H1 (cell line): Measurements from ENCODE around the gene FRMD5. TPM values are rescaled to one million over a fixed set of nuclear protein-coding genes. Genes with fewer than 3 reads are reported as not detected.

ENCODE experiments used
- CTCF ChIA-PET: fragments of 300-600 bp; sonication (Branson Sonifier 250); formaldehyde crosslinking; loops from one replicate; lab custom pipeline; 2021; ENCODE audit not compliant: partially characterized antibody; lab: Charles Lee
- POLR2A ChIA-PET: fragments of 300-600 bp; sonication (Branson Sonifier 250); formaldehyde crosslinking; loops from one replicate; lab custom pipeline; 2021; ENCODE audit warnings: inconsistent platforms; ENCODE audit not compliant: partially characterized antibody; lab: Charles Lee
- DNase-seq, 2 experiments: peaks; one replicate each; pipeline versions ENCODE4 v3.0.0 to v3.0.0-alpha.2; 2010 to 2022; ENCODE audit warnings: low spot score in 2 of 2, low read depth in 1 of 2, mixed read lengths in 1 of 2
- FAIRE-seq: peaks from 2 replicates; lab custom pipeline; 2011; peaks lifted over from hg19 to GRCh38; lab: Jason Lieb, UNC
- H2AFZ ChIP-seq: 2 replicates; pipeline ENCODE4 v1.8.1; 2012; ENCODE audit warnings: low read length, inconsistent platforms
- H2AK5ac ChIP-seq: 2 replicates; pipeline ENCODE4 v1.6.1; 2013; ENCODE audit warnings: low read depth, low read length
- H2BK120ac ChIP-seq: replicated peaks from 2 replicates; pipeline ENCODE3; 2013; ENCODE audit warnings: low read depth, low read length, inconsistent platforms
- H2BK12ac ChIP-seq: 2 replicates; pipeline ENCODE4 v1.6.1; 2013; ENCODE audit warnings: low read depth, low read length
- H2BK15ac ChIP-seq: 2 replicates; pipeline ENCODE4 v1.6.1; 2013; ENCODE audit warnings: low read length
- H2BK20ac ChIP-seq: 2 replicates; pipeline ENCODE4 v1.6.1; 2013; ENCODE audit warnings: low read length
- H2BK5ac ChIP-seq: 2 replicates; pipeline ENCODE4 v1.6.1; 2013; ENCODE audit warnings: low read depth, low read length
- H3K14ac ChIP-seq: 2 replicates; pipeline ENCODE4 v1.6.1; 2013; ENCODE audit warnings: inconsistent platforms; ENCODE audit not compliant: insufficient read length
- H3K18ac ChIP-seq: 2 replicates; pipeline ENCODE4 v1.6.1; 2013; ENCODE audit warnings: low read length; ENCODE audit errors: extremely low read depth
- H3K23ac ChIP-seq: 2 replicates; pipeline ENCODE4 v1.6.1; 2013; ENCODE audit warnings: inconsistent platforms; ENCODE audit not compliant: insufficient read length
- H3K23me2 ChIP-seq: 2 replicates; pipeline ENCODE4 v1.6.1; 2013; ENCODE audit warnings: low read depth, low read length
- H3K27ac ChIP-seq: 2 replicates; pipeline ENCODE4 v1.6.1; 2011; ENCODE audit warnings: low read depth, low read length, inconsistent platforms
- H3K27me3 ChIP-seq, 4 experiments: replicated peaks in 1 of 4; 1 replicate in 1 of 4; 2 replicates in 3 of 4; pipeline versions ENCODE4 v1.6.1 to v1.8.1; 2011 to 2013; ENCODE audit warnings: low read length in 3 of 4, mild to moderate bottlenecking in 3 of 4, inconsistent platforms in 2 of 4, mixed read lengths in 2 of 4, moderate library complexity in 1 of 4; ENCODE audit not compliant: control insufficient read depth in 3 of 4, insufficient read depth in 3 of 4; ENCODE audit errors: extremely low read depth in 1 of 4
- H3K36me3 ChIP-seq, 4 experiments: 2 replicates each; pipeline versions ENCODE4 v1.6.1 to v1.8.1; 2011 to 2013; ENCODE audit warnings: mild to moderate bottlenecking in 4 of 4, low read length in 3 of 4, moderate library complexity in 2 of 4, control low read depth in 1 of 4, inconsistent platforms in 1 of 4; ENCODE audit not compliant: insufficient read depth in 4 of 4, control insufficient read depth in 2 of 4
- H3K4ac ChIP-seq: replicated peaks from 2 replicates; pipeline ENCODE3; 2013; ENCODE audit warnings: low read length, low read depth, mixed read lengths, inconsistent platforms; ENCODE audit not compliant: insufficient read length
- H3K4me1 ChIP-seq, 4 experiments: replicated peaks in 1 of 4; 1 replicate in 1 of 4; 2 replicates in 3 of 4; pipeline versions ENCODE4 v1.6.1 to v1.8.1; 2011 to 2013; ENCODE audit warnings: low read length in 3 of 4, inconsistent platforms in 2 of 4, mixed read lengths in 1 of 4; ENCODE audit not compliant: insufficient read depth in 4 of 4, control insufficient read depth in 3 of 4
- H3K4me2 ChIP-seq, 2 experiments: 2 replicates each; pipeline versions ENCODE4 v1.6.1 to v1.8.1; 2011 to 2013; ENCODE audit warnings: low read depth in 2 of 2, low read length in 2 of 2, control low read depth in 1 of 2, inconsistent platforms in 1 of 2, mild to moderate bottlenecking in 1 of 2; ENCODE audit not compliant: insufficient read depth in 1 of 2
- H3K4me3 ChIP-seq, 4 experiments: fragments of 200-600, 300-600 bp in 1 of 4; sonication (generic), shearing (Covaris generic), sonication (Bioruptor Twin) in 1 of 4; 2 replicates each; pipeline versions ENCODE4 v1.5.1 to v1.8.1; 2011 to 2016; ENCODE audit warnings: low read length in 4 of 4, low read depth in 3 of 4, control low read depth in 2 of 4, inconsistent platforms in 2 of 4, mild to moderate bottlenecking in 2 of 4, mixed read lengths in 1 of 4, moderate library complexity in 1 of 4; ENCODE audit not compliant: insufficient read depth in 2 of 4; ENCODE audit errors: extremely low read depth in 1 of 4
- H3K56ac ChIP-seq: replicated peaks from 2 replicates; pipeline ENCODE3; 2013; ENCODE audit warnings: low read depth, mild to moderate bottlenecking, mixed read lengths, low read length, inconsistent platforms; ENCODE audit not compliant: insufficient read length
- H3K79me1 ChIP-seq: 2 replicates; pipeline ENCODE4 v1.6.1; 2013; ENCODE audit warnings: low read depth, low read length, control low read depth
- H3K79me2 ChIP-seq, 2 experiments: 2 replicates each; pipeline versions ENCODE4 v1.6.1 to v1.8.1; 2012 to 2013; ENCODE audit warnings: low read length in 2 of 2, mild to moderate bottlenecking in 2 of 2, inconsistent platforms in 1 of 2; ENCODE audit not compliant: insufficient read depth in 2 of 2, control insufficient read depth in 1 of 2
- H3K9ac ChIP-seq, 4 experiments: replicated peaks in 1 of 4; 1 replicate in 1 of 4; 2 replicates in 3 of 4; pipeline versions ENCODE4 v1.6.1 to v1.8.1; 2011 to 2013; ENCODE audit warnings: low read depth in 3 of 4, low read length in 3 of 4, control low read depth in 2 of 4, mild to moderate bottlenecking in 2 of 4, moderate library complexity in 2 of 4, inconsistent platforms in 1 of 4; ENCODE audit errors: extremely low read depth in 1 of 4
- H3K9me3 ChIP-seq, 2 experiments: 2 replicates each; pipeline versions ENCODE4 v1.6.1 to v1.8.1; 2012 to 2013; ENCODE audit warnings: mild to moderate bottlenecking in 2 of 2, moderate library complexity in 2 of 2, control low read depth in 1 of 2, inconsistent platforms in 1 of 2, low read depth in 1 of 2, low read length in 1 of 2, mixed read lengths in 1 of 2; ENCODE audit not compliant: insufficient read depth in 2 of 2
- H4K20me1 ChIP-seq, 2 experiments: replicated peaks in 1 of 2; 2 replicates each; pipeline versions ENCODE3 to v1.8.1; 2011 to 2013; ENCODE audit warnings: inconsistent platforms in 2 of 2, low read length in 2 of 2, mild to moderate bottlenecking in 1 of 2; ENCODE audit not compliant: insufficient read depth in 2 of 2, control insufficient read depth in 1 of 2
- H4K5ac ChIP-seq: 2 replicates; pipeline ENCODE4 v1.6.1; 2013; ENCODE audit warnings: low read length, low read depth, mixed read lengths, inconsistent platforms; ENCODE audit not compliant: insufficient read length
- H4K8ac ChIP-seq: 2 replicates; pipeline ENCODE4 v1.8.0; 2013; ENCODE audit warnings: mild to moderate bottlenecking, moderate library complexity, low read length, inconsistent platforms; ENCODE audit not compliant: insufficient read depth; ENCODE audit errors: extremely low read depth
- H4K91ac ChIP-seq: replicated peaks from 2 replicates; pipeline ENCODE3; 2013; ENCODE audit warnings: low read length, mixed read lengths, inconsistent platforms; ENCODE audit not compliant: insufficient read length
- BACH1 ChIP-seq: IDR thresholded peaks from 2 replicates; pipeline ENCODE4 v1.6.1; 2012; ENCODE audit warnings: low read length, improper control_type of control experiment
- BCL11A ChIP-seq, 2 experiments: IDR thresholded peaks; one replicate each; pipeline ENCODE4 v1.6.1; 2011; ENCODE audit warnings: low read depth in 2 of 2, low read length in 2 of 2, mild to moderate bottlenecking in 2 of 2
- BRCA1 ChIP-seq: IDR thresholded peaks from 2 replicates; pipeline ENCODE4 v1.6.1; 2012; ENCODE audit warnings: low read depth, low read length, improper control_type of control experiment
- CHD2 ChIP-seq: IDR thresholded peaks from 2 replicates; pipeline ENCODE4 v1.6.1; 2012; ENCODE audit warnings: low read length, improper control_type of control experiment
- EGR1 ChIP-seq: IDR thresholded peaks from 2 replicates; pipeline ENCODE4 v1.6.1; 2011; ENCODE audit warnings: low read depth, low read length, borderline replicate concordance
- EP300 ChIP-seq, 2 experiments: IDR thresholded peaks; 1 replicate in 1 of 2; 2 replicates in 1 of 2; pipeline ENCODE4 v1.6.1; 2011 to 2012; ENCODE audit warnings: low read depth in 2 of 2, low read length in 2 of 2, mild to moderate bottlenecking in 2 of 2, borderline replicate concordance in 1 of 2, inconsistent platforms in 1 of 2, moderate library complexity in 1 of 2
- KDM4A ChIP-seq: IDR thresholded peaks from one replicate; pipeline ENCODE4 v1.7.1; 2012; ENCODE audit warnings: low read depth, mild to moderate bottlenecking, moderate library complexity, low read length, inconsistent platforms; ENCODE audit not compliant: severe bottlenecking
- MAFK ChIP-seq: IDR thresholded peaks from 2 replicates; pipeline ENCODE4 v1.6.1; 2012; ENCODE audit warnings: low read depth, mild to moderate bottlenecking, improper control_type of control experiment, low read length
- NRF1 ChIP-seq: IDR thresholded peaks from 2 replicates; pipeline ENCODE4 v1.6.1; 2011; ENCODE audit warnings: mild to moderate bottlenecking, low read depth, low read length, improper control_type of control experiment
- PHF8 ChIP-seq: fragments of 200-600 bp; sonication (generic); conservative IDR thresholded peaks from 2 replicates; pipeline ENCODE4 v1.7.1; 2012; ENCODE audit warnings: low read depth, mild to moderate bottlenecking, inconsistent platforms, low read length, moderate library complexity
- POLR2AphosphoS5 ChIP-seq: IDR thresholded peaks from 2 replicates; pipeline ENCODE4 v1.6.1; 2011; ENCODE audit warnings: low read depth, low read length
- POU5F1 ChIP-seq: IDR thresholded peaks from 2 replicates; pipeline ENCODE4 v1.6.1; 2011; ENCODE audit warnings: low read depth, mild to moderate bottlenecking, low read length, moderate library complexity
- RFX5 ChIP-seq: IDR thresholded peaks from 2 replicates; pipeline ENCODE4 v1.6.1; 2011; ENCODE audit warnings: low read depth, low read length, improper control_type of control experiment, borderline replicate concordance
- SIRT6 ChIP-seq: IDR thresholded peaks from one replicate; pipeline ENCODE4 v1.7.1; 2012; ENCODE audit warnings: low read length, inconsistent platforms
- TAF1 ChIP-seq: IDR thresholded peaks from 2 replicates; pipeline ENCODE4 v1.6.1; 2011; ENCODE audit warnings: mild to moderate bottlenecking, low read depth, low read length
- WGBS, 2 experiments: shearing (Covaris generic) in 1 of 2; methylation state at CpG; one replicate each; pipeline versions ENCODE4 v1.1.6 to v1.1.7; 2013 to 2015; ENCODE audit warnings: low lambda C conversion rate in 2 of 2, mixed read lengths in 2 of 2, inconsistent platforms in 1 of 2, low coverage in 1 of 2, missing lambda C conversion rate in 1 of 2; ENCODE audit not compliant: insufficient replicate concordance in 2 of 2, insufficient coverage in 1 of 2, insufficient read length in 1 of 2; ENCODE audit errors: extremely low coverage in 1 of 2, missing lambda C conversion rate in 1 of 2; 5-methylcytosine and 5-hydroxymethylcytosine counted together
- polyA plus RNA-seq, 7 experiments: library from polyadenylated mRNA; depleted of rRNA in 3 of 7; stranded (reverse) in 5 of 7; unstranded in 2 of 7; fragments of >200 nt in 5 of 7; fragments of 200-250 nt in 2 of 7; gene quantifications; 1 replicate in 5 of 7; 2 replicates in 1 of 7; 4 replicates in 1 of 7; pipeline versions ENCODE4 v1.2.1 to v1.2.3, GENCODE V29; 2011 to 2013; ENCODE audit warnings: missing spikeins in 2 of 7, mixed read lengths in 2 of 7
- total RNA-seq: library from RNA; stranded (reverse); fragmentation: NEBNext Ultra II Directional; extraction: Animal tissue kit (Norgen Biotek cat#: 25700); gene quantifications from 2 replicates; pipeline ENCODE4 v1.2.1, GENCODE V29; 2021

Gene FRMD5
- total and polyA plus RNA-seq, 2 of the 8 experiments (the other 6 are each of a cell fraction or from before 2014, with no cell fraction given) = 10.1 to 12.6 TPM

GRCh38 chr15:43911235-43911781 lies 283.8 kb downstream of the FRMD5 start:
- H4K8ac ChIP-seq = no peak overlapping the region
- peaks cover 0 to 3% (median 1%) of the 10 kb centered on the region in 4 experiments; a peak in 1 of 7 replicates for H3K4me1 ChIP-seq
- H3K4ac ChIP-seq = no peak overlapping the region
- FAIRE-seq (no peak), DNase-seq (no peak)
- H3K27ac ChIP-seq = no peak overlapping the region
- no peak overlapping the region for H4K91ac ChIP-seq
- no peaks in the 10 kb centered on the region for H3K27me3 ChIP-seq
- H3K9me3 ChIP-seq = no peaks in the 10 kb centered on the region
- no peak overlapping the region for H3K4me3 ChIP-seq
- no peak overlapping the region for H2BK20ac ChIP-seq
- no peaks in the 10 kb centered on the region for H3K23me2 ChIP-seq
- no peak overlapping the region for H2AK5ac ChIP-seq
- no peak overlapping the region for H2AFZ ChIP-seq
- H3K23ac ChIP-seq = no peak overlapping the region
- H4K5ac ChIP-seq = no peak overlapping the region
- no peak overlapping the region for H3K56ac ChIP-seq
- no peak overlapping the region for H2BK5ac ChIP-seq
- H3K79me2 ChIP-seq = no peaks in the 10 kb centered on the region
- CTCF ChIA-PET = interaction anchor here (0.8 to 5.6 kb wide), 4 partner anchors 8 to 590 kb away, joined by 3 to 45 read pairs (median 7); no protein-coding TSS in a partner anchor
- no peak overlapping the region for H3K4me2 ChIP-seq
- no peak overlapping the region for H3K9ac ChIP-seq
- H3K36me3 ChIP-seq = no peaks in the 10 kb centered on the region; a peak in 1 of 8 replicates
- POLR2A ChIA-PET = interaction anchor here (0.5 kb wide), 1 partner anchor 321 kb away, joined by 3 read pairs; no protein-coding TSS in a partner anchor
- H3K79me1 ChIP-seq = no peaks in the 10 kb centered on the region
- no peak overlapping the region for H3K18ac ChIP-seq
- H2BK12ac ChIP-seq = no peak overlapping the region
- no peak overlapping the region for H2BK120ac ChIP-seq
- H4K20me1 ChIP-seq = no peaks in the 10 kb centered on the region
- no peak overlapping the region for H3K14ac ChIP-seq
- H2BK15ac ChIP-seq = no peak overlapping the region
- 91% methylated on average over 4 of the region's 4 CpGs; no CpG with 5 or more reads in 1 of the 2 experiments for WGBS, 2 experiments
- TF ChIP-seq KDM4A (no peak), CHD2 (no peak), EP300 (IDR thresholded peaks at IDR 0.05; ENCODE audit: borderline replicate concordance in 1 of 2, low read depth in 2 of 2, low read length in 2 of 2) (no peak), POLR2AphosphoS5 (no peak), NRF1 (no peak), TAF1 (no peak), RFX5 (no peak), SIRT6 (no peak), EGR1 (no peak), PHF8 (no peak), BCL11A (IDR thresholded peaks at IDR 0.05; ENCODE audit: low read depth in 2 of 2, low read length in 2 of 2) (no peak), MAFK (no peak), BRCA1 (no peak), POU5F1 (no peak), BACH1 (no peak)
